HG02571 (cell line): ENCODE measurements around the gene CCL5.
A peak's percentile ranks its signal among the peaks of the same experiment; 100 is the strongest.

Experiments
- ATAC-seq: cut with Tn5 transposase; IDR thresholded peaks from one replicate; pipeline ENCODE4 v1.9.1; 2021; ENCODE audit warnings: mild to moderate bottlenecking, moderate library complexity; ENCODE audit not compliant: unreplicated experiment

CCL5 gene

GRCh38 chr17:35879773-35880654 is at the start of gene CCL5:
Gene CCL5 (minus strand): TSS chr17:35880360.
- ATAC-seq, result peak; percentile 88

- no peak for ATAC-seq
Observed at GRCh38 chr17:35927714-35928113, 47.6 kb upstream of the CCL5 start.

GRCh38 chr17:35923609-35924114 is 43.5 kb upstream of the CCL5 start:
- ATAC-seq, result no peak

GRCh38 chr17:35920229-35920628 is 40.1 kb upstream of the CCL5 start:
- no peak for ATAC-seq

GRCh38 chr17:35918665-35919064 is 38.5 kb upstream of the CCL5 start:
- ATAC-seq, result no peak

GRCh38 chr17:35917519-35918213 is 37.5 kb upstream of the CCL5 start:
- no peak for ATAC-seq

- ATAC-seq, result no peak
Observed at GRCh38 chr17:35915153-35915964, 35.2 kb upstream of the CCL5 start.

- no peak for ATAC-seq
Observed at GRCh38 chr17:35914354-35914753, 34.2 kb upstream of the CCL5 start.

GRCh38 chr17:35913609-35914008 is 33.4 kb upstream of the CCL5 start:
- no peak for ATAC-seq

GRCh38 chr17:35912942-35913341 is 32.8 kb upstream of the CCL5 start:
- ATAC-seq, result no peak

GRCh38 chr17:35912339-35912912 is 32.3 kb upstream of the CCL5 start:
- ATAC-seq, result no peak

GRCh38 chr17:35909408-35909807 is 29.2 kb upstream of the CCL5 start:
- ATAC-seq, result no peak

- ATAC-seq, result no peak
Observed at GRCh38 chr17:35907691-35908090, 27.5 kb upstream of the CCL5 start.

GRCh38 chr17:35906926-35907637 is 26.9 kb upstream of the CCL5 start:
- no peak for ATAC-seq

- no peak for ATAC-seq
Observed at GRCh38 chr17:35906191-35906925, 26.2 kb upstream of the CCL5 start.

GRCh38 chr17:35903451-35903850 is 23.3 kb upstream of the CCL5 start:
- no peak for ATAC-seq

GRCh38 chr17:35901631-35902175 is 21.5 kb upstream of the CCL5 start:
- ATAC-seq, result no peak

GRCh38 chr17:35900708-35901480 is 20.7 kb upstream of the CCL5 start:
- no peak for ATAC-seq
